G401 (cell line): ENCODE data around the gene CCT6B. TPM values are rescaled to one million over a fixed set of nuclear protein-coding genes. Genes with fewer than 3 reads are reported as not detected.
"Not testable (repeated sequence)": the region's sequence is repeated elsewhere in the genome, so short reads cannot be mapped to it uniquely, and the experiment has no call there.

Experiments
- DNase-seq: peaks from one replicate; pipeline ENCODE4 v3.0.0-alpha.2; 2015; ENCODE audit warnings: low spot score
- in situ Hi-C: cut with HindIII; loops from 2 replicates; pipeline ENCODE4 v1.10.0; 2016; ENCODE audit warnings: low sequenced_read_pairs, mixed read lengths
- total RNA-seq: library from RNA; depleted of rRNA; stranded (reverse); fragments of >200 nt; shearing (Covaris generic); gene quantifications from 2 replicates; pipeline ENCODE4 v1.2.3, GENCODE V29; 2014

CCT6B gene
- total RNA-seq, 1 experiment from 2014 or later = 0.14 TPM

DNA sequence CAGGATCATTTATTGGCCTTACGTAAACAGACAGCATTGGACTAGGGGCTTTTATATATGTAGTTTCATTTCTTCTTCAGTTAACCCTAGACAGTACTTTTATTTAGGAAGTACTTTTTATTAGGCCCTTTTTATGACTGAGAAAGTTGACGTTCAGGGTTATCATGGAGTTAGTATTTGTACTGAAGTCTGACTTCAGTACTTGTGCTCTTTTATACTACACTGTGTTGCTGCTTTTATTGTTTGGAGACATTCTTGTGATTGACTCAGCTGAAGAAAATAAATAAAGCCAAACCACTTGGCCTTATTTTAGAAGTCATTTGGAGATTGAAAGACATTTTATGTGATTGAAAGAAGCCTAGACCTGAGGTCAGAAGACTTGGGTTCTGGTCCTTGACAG is 26.0 kb upstream of the CCT6B start:
- in situ Hi-C loops = loop anchor here (25.0 kb wide), 1 partner anchor 125 kb away; the partner anchor contains the start of genes FNDC8 and RAD51D
- no peak for DNase-seq

GRCh38 chr17:34981538-34982241 is 20.4 kb upstream of the CCT6B start:
- DNase-seq = peak; percentile 19
- in situ Hi-C loops = loop anchor here (25.0 kb wide), 1 partner anchor 131 kb away; the partner anchor contains the start of genes FNDC8 and RAD51D

DNA sequence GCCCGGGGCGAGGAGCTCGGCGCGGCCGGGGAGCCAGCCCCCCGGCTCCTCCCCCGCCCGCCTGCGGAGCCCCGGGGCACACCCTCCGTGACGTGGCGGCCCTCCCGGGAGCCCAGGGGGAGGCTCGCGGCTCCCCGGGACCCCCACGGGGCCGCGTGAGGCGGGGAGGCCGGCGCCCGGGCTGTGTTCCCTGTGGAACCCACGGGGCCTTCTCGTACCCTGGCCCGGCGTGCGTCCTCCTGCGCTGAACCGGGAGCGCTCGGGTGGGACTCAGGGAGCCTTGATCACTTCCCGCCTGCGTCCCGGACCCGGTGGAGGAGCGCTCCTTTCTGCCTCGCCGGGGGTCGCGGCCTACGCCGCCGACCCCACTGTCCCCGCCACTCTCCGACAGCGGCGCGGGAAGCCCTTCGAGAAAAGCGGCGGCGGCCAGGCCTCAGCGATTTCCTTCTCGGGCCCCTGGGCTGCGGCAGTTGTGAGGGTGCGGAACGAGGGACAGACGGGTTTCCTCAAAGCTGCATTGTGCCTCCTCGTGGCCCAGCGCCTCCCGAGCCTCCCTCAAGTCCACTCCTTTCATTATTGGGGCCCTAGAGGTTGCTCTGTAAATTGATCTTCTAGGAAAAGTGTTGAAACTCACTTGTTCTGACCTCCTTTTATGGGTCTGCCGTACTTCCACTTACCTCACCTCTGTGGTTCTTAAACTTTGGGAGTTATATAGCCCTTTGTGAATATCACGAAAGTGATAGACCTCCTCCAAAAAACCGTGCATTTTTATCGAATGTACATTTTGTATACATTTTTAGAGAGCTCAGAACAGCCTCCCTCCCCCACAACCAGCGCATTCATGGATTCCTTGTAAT is 19.6 kb upstream of the CCT6B start:
- in situ Hi-C loops = loop anchor here (25.0 kb wide), 1 partner anchor 131 kb away; the partner anchor contains the start of genes FNDC8 and RAD51D
- peak; percentile 69 for DNase-seq

GRCh38 chr17:34980353-34980680 is 19.1 kb upstream of the CCT6B start, which contains the start of gene LIG3:
LIG3 (plus strand) TSS chr17:34980512; CDS start chr17:34983006, 2,494 bp downstream.
- DNase-seq = peak; percentile 90
- in situ Hi-C loops = loop anchor here (25.0 kb wide), 1 partner anchor 132 kb away; the partner anchor contains the start of genes FNDC8 and RAD51D

GRCh38 chr17:34979650-34980352 is 18.5 kb upstream of the CCT6B start:
- DNase-seq = no peak

GRCh38 chr17:34979153-34979552 is 17.9 kb upstream of the CCT6B start:
- DNase-seq = no peak
- in situ Hi-C loops = loop anchor here (25.0 kb wide), 1 partner anchor 133 kb away; the partner anchor contains the start of genes FNDC8 and RAD51D

More at GRCh38 chr17:34979650-34980352, 18.5 kb upstream of the CCT6B start:
- in situ Hi-C loops = loop anchor here (25.0 kb wide), 1 partner anchor 132 kb away; the partner anchor contains the start of genes FNDC8 and RAD51D

- in situ Hi-C loops = loop anchor here (25.0 kb wide), 1 partner anchor 137 kb away; the partner anchor contains the start of genes FNDC8 and RAD51D
These were observed 13.8 kb upstream of the CCT6B start for GRCh38 chr17:34974794-34975785.

DNA sequence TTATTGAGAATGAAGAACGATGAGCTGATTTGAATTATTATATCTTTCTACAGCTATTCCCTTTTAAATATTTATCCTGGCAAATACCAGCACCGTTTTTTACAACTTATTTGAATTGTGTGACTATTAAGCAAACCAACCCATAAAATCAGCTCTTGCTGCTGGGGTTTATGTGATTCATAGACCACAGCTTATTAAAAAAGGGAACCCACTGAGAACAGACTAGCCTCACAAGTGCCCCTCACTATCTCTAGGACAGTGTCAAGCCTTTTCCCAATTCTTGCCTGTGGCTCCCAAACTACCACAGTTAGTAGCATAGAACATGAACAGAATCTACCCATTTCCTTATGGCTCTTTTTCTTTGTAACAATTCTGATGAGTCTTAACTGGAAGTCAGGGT is 12.9 kb upstream of the CCT6B start:
- in situ Hi-C loops = no loop called here
- no peak for DNase-seq

More at GRCh38 chr17:34974794-34975785, 13.8 kb upstream of the CCT6B start:
- DNase-seq = no peak

GRCh38 chr17:34958438-34958837 is 2.8 kb downstream of the CCT6B start:
- in situ Hi-C loops = no loop called here

GRCh38 chr17:34950780-34951179 is 10.5 kb downstream of the CCT6B start:
- DNase-seq, in situ Hi-C loops: not testable (repeated sequence)

More at GRCh38 chr17:34958438-34958837, 2.8 kb downstream of the CCT6B start:
- DNase-seq = no peak

GRCh38 chr17:34930283-34930682 is 31.0 kb downstream of the CCT6B start:
- no peak for DNase-seq
- in situ Hi-C loops = no loop called here

DNA sequence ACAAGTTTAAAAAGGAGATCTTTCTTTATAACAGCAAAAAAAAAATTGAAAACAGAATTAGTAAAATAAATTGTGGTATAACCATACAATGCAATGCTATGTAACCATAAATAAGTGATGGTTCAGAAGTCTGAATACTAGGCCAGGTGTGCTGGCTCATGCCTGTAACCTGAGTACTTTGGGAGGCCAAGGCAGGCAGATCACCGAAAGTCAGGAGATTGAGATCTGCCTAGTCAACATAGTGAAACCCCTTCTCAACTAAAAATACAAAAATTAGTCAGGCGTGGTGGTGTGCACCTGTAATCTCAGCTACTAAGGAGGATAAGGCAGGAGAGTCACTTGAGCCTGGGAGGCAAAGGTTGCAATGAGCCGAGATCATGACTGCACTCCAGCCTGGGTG is 34.6 kb downstream of the CCT6B start:
- no peak for DNase-seq
- in situ Hi-C loops = no loop called here

DNA sequence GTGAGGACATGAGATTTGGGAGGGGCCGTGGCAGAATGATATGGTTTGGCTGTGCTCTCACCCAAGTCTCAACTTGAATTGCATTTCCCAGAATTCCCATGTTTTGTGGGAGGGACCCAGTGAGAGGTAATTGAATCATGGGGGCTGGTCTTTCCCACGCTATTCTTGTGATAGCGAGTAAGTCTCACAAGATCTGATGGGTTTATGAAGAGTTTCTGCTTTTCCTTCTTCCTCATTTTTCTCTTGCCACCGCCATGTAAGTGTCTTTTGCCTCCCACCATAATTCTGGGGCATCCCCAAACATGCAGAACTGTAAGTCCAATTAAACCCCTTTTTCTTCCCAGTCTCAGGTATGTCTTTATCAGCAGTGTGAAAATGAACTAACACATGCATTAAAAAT is 40.6 kb downstream of the CCT6B start:
- DNase-seq = no peak
- in situ Hi-C loops = no loop called here

DNA sequence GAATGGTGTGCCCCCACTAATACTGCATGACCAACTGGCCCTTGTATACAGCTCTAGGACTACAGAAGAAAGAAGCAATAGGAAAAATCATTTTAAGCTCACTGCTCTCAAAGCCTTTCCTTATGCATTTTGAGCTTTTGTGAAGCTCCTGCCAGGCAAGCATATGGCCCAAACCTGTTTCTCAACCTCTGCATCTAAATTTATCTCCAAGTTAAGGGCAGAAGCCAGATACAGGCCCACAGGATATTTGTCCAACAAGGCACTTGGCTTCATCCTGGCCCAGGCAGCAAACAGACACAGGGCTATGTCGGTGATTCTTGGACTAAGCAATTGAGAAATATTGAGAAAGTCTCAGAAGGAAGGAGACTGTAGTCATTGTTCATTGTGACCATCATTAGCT is 43.9 kb downstream of the CCT6B start:
- in situ Hi-C loops = no loop called here

GRCh38 chr17:34916120-34916519 is 45.1 kb downstream of the CCT6B start:
- DNase-seq = no peak
- in situ Hi-C loops = no loop called here

More for the DNA sequence above, 43.9 kb downstream of the CCT6B start:
- peak; percentile 91 for DNase-seq

DNA sequence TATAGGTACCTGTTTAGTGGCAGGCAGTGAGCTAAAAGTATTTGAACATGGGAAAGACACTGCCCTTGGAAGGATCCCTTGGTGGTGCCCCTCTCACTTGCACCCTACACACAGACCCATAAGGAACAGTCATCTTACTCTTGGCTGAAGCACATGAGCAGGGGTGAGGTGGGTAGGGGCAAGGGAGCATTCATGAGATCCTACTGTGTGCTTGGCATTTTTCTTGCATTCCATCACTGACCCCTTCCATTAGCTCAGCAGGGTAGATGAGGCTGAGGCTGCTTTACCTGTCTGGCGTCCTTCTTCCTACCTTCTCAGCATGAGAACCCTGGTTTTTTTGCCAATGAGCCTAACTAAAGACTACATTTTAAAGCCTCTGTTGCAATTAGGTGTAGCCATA is 48.3 kb downstream of the CCT6B start:
- in situ Hi-C loops = no loop called here
- DNase-seq = no peak

DNA sequence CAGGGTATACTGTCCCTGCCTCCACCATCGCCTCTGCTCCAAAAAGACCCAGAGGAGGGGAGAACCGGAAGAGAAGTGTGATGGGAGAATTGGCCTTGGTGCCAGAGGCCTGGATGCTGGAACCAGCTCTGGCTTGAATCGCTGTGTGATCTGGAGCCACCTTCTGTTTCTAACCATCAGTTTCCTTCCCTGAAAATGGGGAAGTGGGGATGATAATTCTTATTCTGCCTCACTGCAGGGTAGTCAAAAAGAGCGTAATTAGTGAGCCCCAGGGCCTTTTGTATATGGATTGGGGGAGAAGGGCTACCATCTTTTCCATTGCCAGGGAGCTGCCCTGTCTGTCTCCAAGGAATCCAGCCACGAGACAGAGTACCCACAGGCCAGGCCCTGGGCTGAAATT is 52.2 kb downstream of the CCT6B start:
- in situ Hi-C loops = no loop called here
- DNase-seq = no peak
